Endothelial cell of umbilical vein (primary cell): Measurements from ENCODE around the gene MTERF4. TPM values are rescaled to one million over a fixed set of nuclear protein-coding genes. Genes with fewer than 3 reads are reported as not detected.

Experiments used
- BruUV-seq: library from RNA; stranded (reverse); fragments of 400-500 nt; replicated peaks from 2 replicates; lab custom pipeline; 2021; lab: Mats Ljungman, UMichigan
- CTCF ChIA-PET: fragments of 300-600, 350-600 bp; sonication (Branson Sonifier 250); formaldehyde crosslinking; loops from one replicate; lab custom pipeline; 2021; ENCODE audit warnings: antibody characterized with exemption, inconsistent platforms; lab: Charles Lee
- POLR2A ChIA-PET: fragments of 300-600, 350-600 bp; sonication (Branson Sonifier 250); formaldehyde crosslinking; loops from one replicate; lab custom pipeline; 2021; ENCODE audit warnings: antibody characterized with exemption, inconsistent platforms; lab: Charles Lee
- DNase-seq: peaks from one replicate; pipeline ENCODE4 v3.0.0-alpha.2; 2011; ENCODE audit warnings: low read depth, low spot score
- FAIRE-seq: peaks from 2 replicates; lab custom pipeline; 2011; peaks lifted over from hg19 to GRCh38; lab: Jason Lieb, UNC
- H2AFZ ChIP-seq: 2 replicates; pipeline ENCODE4 v1.6.0; 2012; ENCODE audit warnings: low read depth, low read length, control low read depth, inconsistent platforms
- H3K27ac ChIP-seq: 2 replicates; pipeline ENCODE4 v1.5.1; 2011; ENCODE audit warnings: low read depth, mild to moderate bottlenecking, control low read depth, low read length, moderate library complexity; ENCODE audit not compliant: insufficient read depth
- H3K27me3 ChIP-seq, 2 experiments: 2 replicates each; pipeline versions ENCODE4 v1.6.0 to v1.6.1; 2011; ENCODE audit warnings: low read length in 2 of 2, mixed read lengths in 1 of 2; ENCODE audit not compliant: control insufficient read depth in 2 of 2, insufficient read depth in 2 of 2
- H3K36me3 ChIP-seq, 2 experiments: 2 replicates in 1 of 2; 3 replicates in 1 of 2; pipeline ENCODE4 v1.5.1; 2011; ENCODE audit warnings: low read length in 2 of 2, mild to moderate bottlenecking in 1 of 2, moderate library complexity in 1 of 2; ENCODE audit not compliant: control insufficient read depth in 2 of 2, insufficient read depth in 2 of 2; ENCODE audit errors: extremely low read depth in 1 of 2
- H3K4me1 ChIP-seq: 3 replicates; pipeline ENCODE4 v1.5.1; 2011; ENCODE audit warnings: mild to moderate bottlenecking, low read length; ENCODE audit not compliant: control insufficient read depth, insufficient read depth; ENCODE audit errors: extremely low read depth
- H3K4me2 ChIP-seq: 2 replicates; pipeline ENCODE4 v1.6.1; 2011; ENCODE audit warnings: low read length, control low read depth, mixed read lengths; ENCODE audit not compliant: insufficient read depth
- H3K4me3 ChIP-seq, 3 experiments: fragments of 200-600 bp in 1 of 3; sonication (generic), shearing (Covaris generic) in 1 of 3; replicated peaks in 1 of 3; 2 replicates each; pipeline ENCODE4 v1.5.1; 2011 to 2016; ENCODE audit warnings: control low read depth in 3 of 3, low read length in 3 of 3, mild to moderate bottlenecking in 2 of 3, inconsistent platforms in 1 of 3, low read depth in 1 of 3, moderate library complexity in 1 of 3; ENCODE audit not compliant: insufficient read depth in 1 of 3
- H3K79me2 ChIP-seq: 2 replicates; pipeline ENCODE4 v1.6.0; 2012; ENCODE audit warnings: low read length, inconsistent platforms; ENCODE audit not compliant: control insufficient read depth, insufficient read depth
- H3K9ac ChIP-seq: replicated peaks from 2 replicates; pipeline ENCODE3; 2011; ENCODE audit warnings: low read length, control low read depth; ENCODE audit not compliant: insufficient read depth; ENCODE audit errors: extremely low read depth
- H3K9me1 ChIP-seq: replicated peaks from 3 replicates; pipeline ENCODE4 v1.6.0; 2011; ENCODE audit warnings: mild to moderate bottlenecking, low read length; ENCODE audit not compliant: control insufficient read depth, insufficient read depth; ENCODE audit errors: extremely low read depth
- H3K9me3 ChIP-seq: replicated peaks from 2 replicates; pipeline ENCODE4 v1.5.1; 2012; ENCODE audit warnings: low read length, inconsistent platforms; ENCODE audit not compliant: control insufficient read depth, insufficient read depth
- H4K20me1 ChIP-seq: replicated peaks from 2 replicates; pipeline ENCODE3; 2011; ENCODE audit warnings: mild to moderate bottlenecking, low read length; ENCODE audit not compliant: control insufficient read depth, insufficient read depth; ENCODE audit errors: extremely low read depth
- GATA2 ChIP-seq: IDR thresholded peaks from 2 replicates; pipeline ENCODE4 v1.7.0; 2011; ENCODE audit warnings: low read depth, mild to moderate bottlenecking, moderate library complexity, mixed read lengths, low read length; ENCODE audit not compliant: insufficient read length, insufficient read depth
- MYC ChIP-seq: IDR thresholded peaks from one replicate; pipeline ENCODE4 v1.6.1; 2011; ENCODE audit warnings: mild to moderate bottlenecking, low read depth, low read length
- dilution Hi-C: fragments of 300-500 bp; cut with MboI; formaldehyde crosslinking; loops from one replicate; pipeline ENCODE4 v1.15.0; 2019; ENCODE audit warnings: low sequenced_read_pairs; ENCODE audit not compliant: extremely low pct_ligation_motif_present
- intact Hi-C: fragments of 100-400 bp; cut with micrococcal nuclease; formaldehyde crosslinking; loops from one replicate; pipeline ENCODE4 v1.10.0; 2022
- polyA plus RNA-seq, 4 experiments: library from polyadenylated mRNA; depleted of rRNA in 3 of 4; stranded (reverse) in 3 of 4; unstranded in 1 of 4; fragments of >200 nt; gene quantifications; 2 replicates each; pipeline versions ENCODE4 v1.2.1 to v1.2.3, GENCODE V29; 2011 to 2012; ENCODE audit warnings: missing spikeins in 1 of 4
- total RNA-seq: library from RNA; stranded (reverse); gene quantifications from 2 replicates; pipeline ENCODE4 v1.2.3, GENCODE V29; 2021
- TF ChIP-seq, protein P1 (sequence below), 2 donors: IDR thresholded peaks; 1 replicate in 1 of 2; 2 replicates in 1 of 2; pipeline ENCODE4 v1.5.1; 2011; ENCODE audit warnings: low read length in 2 of 2, mild to moderate bottlenecking in 2 of 2, moderate library complexity in 2 of 2, control low read depth in 1 of 2, inconsistent platforms in 1 of 2, low read depth in 1 of 2; ENCODE audit not compliant: insufficient read depth in 1 of 2; ENCODE audit errors: extremely low read depth in 1 of 2

MTERF4 gene
- total and polyA plus RNA-seq, 2 donors (not counting 3 experiments of a cell fraction or from before 2014, with no cell fraction given) = 14.7 to 27.3 TPM

DNA sequence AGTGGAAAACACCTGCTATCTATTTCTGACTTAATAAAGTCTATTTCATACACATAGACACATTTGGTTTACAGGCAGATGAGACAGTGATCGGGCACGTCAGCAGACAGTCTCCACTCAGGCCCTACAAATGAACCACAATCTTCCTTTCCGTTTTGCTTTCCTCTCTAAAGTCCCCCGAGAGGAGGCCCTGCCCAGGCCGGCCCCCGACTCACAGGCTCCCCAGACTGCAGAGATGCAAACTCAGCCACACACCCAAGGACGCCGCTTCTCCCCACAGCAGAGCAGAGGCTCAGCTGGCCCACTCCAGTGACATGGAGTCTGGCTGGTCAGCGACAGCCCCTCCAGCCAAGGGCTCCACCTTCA lies 9.3 kb upstream of the MTERF4 start:
- Histone ChIP-seq H3K9ac (no peak overlapping the region), H3K27ac (no peak overlapping the region), H3K9me1 (no peaks in the 10 kb centered on the region), H3K4me2 (no peak overlapping the region), H3K36me3 (no peaks in the 10 kb centered on the region), H3K4me1 (no peaks in the 10 kb centered on the region), H3K9me3 (no peaks in the 10 kb centered on the region), H3K27me3 (no peaks in the 10 kb centered on the region), H3K79me2 (no peaks in the 10 kb centered on the region), H4K20me1 (no peaks in the 10 kb centered on the region), H3K4me3 (no peak overlapping the region), H2AFZ (no peak overlapping the region)
- ChIA-PET CTCF (no interaction called here), POLR2A (no interaction called here)
- DNase-seq = no peak
- no TSS peak for BruUV-seq
- dilution Hi-C loops = no loop called here
- no peak for FAIRE-seq
- intact Hi-C loops = no loop called here
- no peak for TF ChIP-seq GATA2

DNA sequence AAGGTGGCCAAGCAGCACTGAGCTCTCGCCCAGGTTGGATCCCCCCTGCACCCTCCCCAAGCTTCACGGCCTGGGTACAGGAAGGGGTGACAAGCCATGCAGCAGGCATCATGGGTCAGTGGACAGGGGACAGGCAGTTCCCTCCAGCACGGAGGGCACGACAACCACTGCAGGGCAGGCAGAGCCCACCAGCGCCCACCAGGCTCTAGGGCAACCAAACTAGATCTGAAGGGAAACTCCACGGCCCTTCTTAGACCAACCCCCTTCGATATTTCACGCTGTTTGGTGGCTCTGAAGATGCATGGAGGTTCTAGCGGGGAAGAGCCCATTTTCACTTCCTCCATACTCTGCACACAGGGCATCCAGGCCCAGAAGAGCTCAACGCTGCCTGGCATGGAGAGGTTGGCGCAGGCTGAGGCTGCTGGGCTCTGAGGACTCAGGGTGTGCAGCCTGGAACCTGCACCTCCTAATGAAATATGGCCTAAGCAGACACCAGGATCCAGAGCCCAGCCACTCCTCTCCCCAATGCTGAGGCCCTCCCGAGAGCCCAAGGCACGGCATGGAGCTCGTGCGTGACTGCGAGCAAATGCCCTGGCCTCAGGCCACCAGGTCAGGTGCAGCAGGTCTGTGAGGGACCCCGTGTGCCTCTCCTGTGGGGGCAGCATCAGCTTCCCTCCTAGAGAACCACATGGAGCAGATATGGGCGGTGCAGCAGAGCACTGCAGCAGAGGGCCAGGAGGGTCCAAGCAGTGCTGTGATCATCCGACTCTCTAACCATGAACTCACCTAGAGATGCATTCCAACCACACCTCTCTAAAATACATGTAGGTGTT lies 8.7 kb upstream of the MTERF4 start:
- FAIRE-seq = no peak
- Histone ChIP-seq H2AFZ (no peak overlapping the region), H3K9me1 (no peaks in the 10 kb centered on the region), H3K27me3 (no peaks in the 10 kb centered on the region), H4K20me1 (no peaks in the 10 kb centered on the region), H3K4me3 (no peak overlapping the region), H3K4me2 (no peak overlapping the region), H3K27ac (no peak overlapping the region), H3K4me1 (no peaks in the 10 kb centered on the region), H3K79me2 (no peaks in the 10 kb centered on the region), H3K9me3 (no peaks in the 10 kb centered on the region), H3K9ac (no peak overlapping the region), H3K36me3 (no peaks in the 10 kb centered on the region)
- no TSS peak for BruUV-seq
- intact Hi-C loops (no loop called here), dilution Hi-C loops (no loop called here)
- TF ChIP-seq, protein P1, sequence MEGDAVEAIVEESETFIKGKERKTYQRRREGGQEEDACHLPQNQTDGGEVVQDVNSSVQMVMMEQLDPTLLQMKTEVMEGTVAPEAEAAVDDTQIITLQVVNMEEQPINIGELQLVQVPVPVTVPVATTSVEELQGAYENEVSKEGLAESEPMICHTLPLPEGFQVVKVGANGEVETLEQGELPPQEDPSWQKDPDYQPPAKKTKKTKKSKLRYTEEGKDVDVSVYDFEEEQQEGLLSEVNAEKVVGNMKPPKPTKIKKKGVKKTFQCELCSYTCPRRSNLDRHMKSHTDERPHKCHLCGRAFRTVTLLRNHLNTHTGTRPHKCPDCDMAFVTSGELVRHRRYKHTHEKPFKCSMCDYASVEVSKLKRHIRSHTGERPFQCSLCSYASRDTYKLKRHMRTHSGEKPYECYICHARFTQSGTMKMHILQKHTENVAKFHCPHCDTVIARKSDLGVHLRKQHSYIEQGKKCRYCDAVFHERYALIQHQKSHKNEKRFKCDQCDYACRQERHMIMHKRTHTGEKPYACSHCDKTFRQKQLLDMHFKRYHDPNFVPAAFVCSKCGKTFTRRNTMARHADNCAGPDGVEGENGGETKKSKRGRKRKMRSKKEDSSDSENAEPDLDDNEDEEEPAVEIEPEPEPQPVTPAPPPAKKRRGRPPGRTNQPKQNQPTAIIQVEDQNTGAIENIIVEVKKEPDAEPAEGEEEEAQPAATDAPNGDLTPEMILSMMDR (IDR thresholded peaks at IDR 0.05; ENCODE audit: extremely low read depth in 1 of 2, insufficient read depth in 1 of 2, low read depth in 1 of 2, low read length in 2 of 2) = no peak
- no peak for TF ChIP-seq MYC
- ChIA-PET POLR2A (no interaction called here), CTCF (interaction anchor here (1.4 kb wide), 1 partner anchor 11 kb away, joined by 3 read pairs; no protein-coding TSS in a partner anchor)
- no peak for DNase-seq
